Measurements from ENCODE around the gene CELF1. TPM values are rescaled to one million over a fixed set of nuclear protein-coding genes. Genes with fewer than 3 reads are reported as not detected.

CELF1 gene
- total and polyA plus RNA-seq, 2 donors (not counting 1 experiment from before 2014, with no cell fraction given): 52.0 to 153 TPM

- peaks cover 49% of the 10 kb centered on the region for H3K4me1 Mint-ChIP-seq
- no peak for TF ChIP-seq EZH2 (IDR thresholded peaks at IDR 0.05; ENCODE audit: borderline replicate concordance, insufficient read depth, low read depth, low read length, poor library complexity, severe bottlenecking)
- no peak for TF ChIP-seq CTCF (IDR thresholded peaks at IDR 0.05)
- CTCF ChIA-PET: no interaction called here
- H2AFZ ChIP-seq (ENCODE audit: insufficient read depth, low read depth, low read length, poor library complexity, severe bottlenecking): no peak overlapping the region
- no peaks in the 10 kb centered on the region for H3K27me3 ChIP-seq (replicated peaks in 1 of 4; ENCODE audit: control extremely low read depth in 1 of 4, control insufficient read depth in 3 of 4, insufficient read depth in 4 of 4, low read length in 3 of 4)
- H3K79me2 ChIP-seq (ENCODE audit: control insufficient read depth, insufficient read depth, low read length): peaks cover 100% of the 10 kb centered on the region
- ATAC-seq (ENCODE audit: low read depth) (no peak), DNase-seq (no peak)
- H3K4me3 ChIP-seq (ENCODE audit: control extremely low read depth in 1 of 5, extremely low read depth in 1 of 5, insufficient read depth in 1 of 5, low read depth in 2 of 5, low read length in 4 of 5): no peak overlapping the region
- intact Hi-C loops (cut with micrococcal nuclease): no loop called here
- peaks cover 83% of the 10 kb centered on the region for H4K20me1 ChIP-seq (ENCODE audit: control insufficient read depth, insufficient read depth, low read length, poor library complexity, severe bottlenecking)
- peak overlapping the region; percentile 39 for H3K4me2 ChIP-seq (replicated peaks; ENCODE audit: low read depth, low read length, poor library complexity, severe bottlenecking)
- H3K27me3 Mint-ChIP-seq: no peaks in the 10 kb centered on the region
- peak overlapping the region; percentile 73 for H3K4me3 Mint-ChIP-seq
- no peaks in the 10 kb centered on the region for H3K9me3 ChIP-seq (ENCODE audit: control extremely low read depth in 1 of 3, control insufficient read depth in 2 of 3, insufficient read depth in 1 of 3, low read length in 2 of 3)
- no peaks in the 10 kb centered on the region for H3K9me3 Mint-ChIP-seq (ENCODE audit: insufficient read depth)
- 14% methylated on average over 2 of the region's 2 CpGs for WGBS (ENCODE audit: insufficient coverage)
- peaks cover 21 to 22% of the 10 kb centered on the region in 2 donors for H3K4me1 ChIP-seq (ENCODE audit: control insufficient read depth in 2 of 2, insufficient read depth in 2 of 2, low read length in 2 of 2)
- peak overlapping the region; percentile 15 to 72 for H3K27ac ChIP-seq (ENCODE audit: low read length in 2 of 2)
- peaks cover 15 to 21% of the 10 kb centered on the region in 2 experiments for H3K36me3 ChIP-seq (replicated peaks in 1 of 2; ENCODE audit: control extremely low read depth in 1 of 2, control insufficient read depth in 1 of 2, extremely low read depth in 1 of 2, insufficient read depth in 2 of 2, low read length in 1 of 2)
- peak overlapping the region; percentile 86 for H3K27ac Mint-ChIP-seq
- H3K9ac ChIP-seq (ENCODE audit: low read length): peak overlapping the region; percentile 19
- POLR2A ChIA-PET: interaction anchor here (0.9 kb wide), 1 partner anchor 13 kb away, joined by 3 read pairs; no protein-coding TSS in a partner anchor
Observed at GRCh38 chr11:47499161-47499560, 53.8 kb downstream of the CELF1 start.

DNA sequence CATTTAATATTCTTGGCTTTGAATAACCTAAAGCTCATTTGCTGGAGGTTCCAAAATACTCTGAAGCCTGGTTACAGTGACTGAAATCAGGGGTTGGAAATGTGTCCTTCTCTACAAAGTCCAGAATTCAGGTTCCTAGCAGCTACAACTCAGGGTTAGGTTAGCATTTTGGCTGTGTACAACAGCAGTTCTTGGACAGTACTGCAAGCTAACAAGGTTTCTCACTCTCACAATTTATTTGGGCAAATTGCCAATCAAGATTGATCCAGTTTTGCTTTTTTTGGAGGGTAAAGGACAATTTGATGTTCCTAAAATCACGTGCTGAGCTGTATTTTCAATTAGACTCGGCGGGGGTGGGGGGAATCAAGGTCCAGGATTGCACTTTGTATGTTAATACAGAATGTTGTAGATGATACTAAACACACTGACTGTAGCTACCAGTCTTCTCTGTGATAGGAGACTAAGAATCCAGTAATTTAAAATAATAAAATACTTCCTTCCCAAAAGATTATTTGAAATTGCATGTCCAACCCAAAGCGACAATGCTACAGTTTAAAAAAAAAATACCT lies 54.3 kb downstream of the CELF1 start:
- WGBS (ENCODE audit: insufficient coverage): no CpG with 5 or more reads among the region's 4 CpGs
- H3K27ac ChIP-seq (ENCODE audit: low read length in 2 of 2): peak overlapping the region in 1 of 2 donors; percentile 72
- no peak for ATAC-seq (ENCODE audit: low read depth)
- peaks cover 15 to 26% of the 10 kb centered on the region in 2 experiments for H3K36me3 ChIP-seq (replicated peaks in 1 of 2; ENCODE audit: control extremely low read depth in 1 of 2, control insufficient read depth in 1 of 2, extremely low read depth in 1 of 2, insufficient read depth in 2 of 2, low read length in 1 of 2)
- ChIA-PET CTCF (interaction anchor here (0.7 to 1.5 kb wide), 3 partner anchors 11 to 612 kb away, joined by 3 to 4 read pairs (median 3); no protein-coding TSS in a partner anchor), POLR2A (interaction anchor here (0.9 kb wide), 1 partner anchor 14 kb away, joined by 3 read pairs; no protein-coding TSS in a partner anchor)
- Mint-ChIP-seq H3K4me1 (peaks cover 50% of the 10 kb centered on the region), H3K27ac (peak overlapping the region; percentile 86), H3K4me3 (no peak overlapping the region), H3K27me3 (no peaks in the 10 kb centered on the region), H3K9me3 (ENCODE audit: insufficient read depth) (no peaks in the 10 kb centered on the region)
- peak overlapping the region; percentile 19 for H3K9ac ChIP-seq (ENCODE audit: low read length)
- peaks cover 100% of the 10 kb centered on the region for H3K79me2 ChIP-seq (ENCODE audit: control insufficient read depth, insufficient read depth, low read length)
- TF ChIP-seq EZH2 (IDR thresholded peaks at IDR 0.05; ENCODE audit: borderline replicate concordance, insufficient read depth, low read depth, low read length, poor library complexity, severe bottlenecking) (no peak), CTCF (IDR thresholded peaks at IDR 0.05) (no peak)
- peaks cover 21 to 22% of the 10 kb centered on the region in 2 donors for H3K4me1 ChIP-seq (ENCODE audit: control insufficient read depth in 2 of 2, insufficient read depth in 2 of 2, low read length in 2 of 2)
- H2AFZ ChIP-seq (ENCODE audit: insufficient read depth, low read depth, low read length, poor library complexity, severe bottlenecking): no peak overlapping the region
- no peaks in the 10 kb centered on the region for H3K27me3 ChIP-seq (replicated peaks in 1 of 4; ENCODE audit: control extremely low read depth in 1 of 4, control insufficient read depth in 3 of 4, insufficient read depth in 4 of 4, low read length in 3 of 4)
- no peaks in the 10 kb centered on the region for H3K9me3 ChIP-seq (ENCODE audit: control extremely low read depth in 1 of 3, control insufficient read depth in 2 of 3, insufficient read depth in 1 of 3, low read length in 2 of 3)
- no peak for DNase-seq
- no peak overlapping the region for H3K4me3 ChIP-seq (ENCODE audit: control extremely low read depth in 1 of 5, extremely low read depth in 1 of 5, insufficient read depth in 1 of 5, low read depth in 2 of 5, low read length in 4 of 5)
- peaks cover 81% of the 10 kb centered on the region for H4K20me1 ChIP-seq (ENCODE audit: control insufficient read depth, insufficient read depth, low read length, poor library complexity, severe bottlenecking)
- peak overlapping the region; percentile 39 for H3K4me2 ChIP-seq (replicated peaks; ENCODE audit: low read depth, low read length, poor library complexity, severe bottlenecking)
- intact Hi-C loops (cut with micrococcal nuclease): no loop called here
